Bronchial epithelial cell (primary cell): Measurements from ENCODE around the gene E2F1. TPM values are rescaled to one million over a fixed set of nuclear protein-coding genes. Genes with fewer than 3 reads are reported as not detected.

Experiments
- DNase-seq: peaks from one replicate; pipeline ENCODE4 v3.0.0-alpha.2; 2010; ENCODE audit warnings: low read depth
- FAIRE-seq: peaks from 2 replicates; lab custom pipeline; 2011; peaks lifted over from hg19 to GRCh38; lab: Jason Lieb, UNC
- H3K27me3 ChIP-seq: 2 replicates; pipeline ENCODE4 v1.5.1; 2011; ENCODE audit warnings: low read length; ENCODE audit not compliant: control insufficient read depth, insufficient read depth
- H3K36me3 ChIP-seq: 2 replicates; pipeline ENCODE4 v1.5.1; 2011; ENCODE audit warnings: low read length; ENCODE audit not compliant: control insufficient read depth, insufficient read depth
- H3K4me3 ChIP-seq: 2 replicates; pipeline ENCODE4 v1.5.1; 2011; ENCODE audit warnings: mild to moderate bottlenecking, low read depth, low read length, control low read depth
- total RNA-seq: library from RNA; depleted of rRNA; stranded (reverse); fragments of >200 nt; gene quantifications from 2 replicates; pipeline ENCODE4 v1.2.1, GENCODE V29; 2014
- TF ChIP-seq, protein P1 (sequence below): IDR thresholded peaks from 2 replicates; pipeline ENCODE4 v1.5.1; 2011; ENCODE audit warnings: mild to moderate bottlenecking, moderate library complexity, low read length, control low read depth, inconsistent platforms; ENCODE audit not compliant: insufficient read depth, severe bottlenecking

The E2F1 gene
- total RNA-seq, 1 donor from 2014 or later, result 0.26 TPM

DNA sequence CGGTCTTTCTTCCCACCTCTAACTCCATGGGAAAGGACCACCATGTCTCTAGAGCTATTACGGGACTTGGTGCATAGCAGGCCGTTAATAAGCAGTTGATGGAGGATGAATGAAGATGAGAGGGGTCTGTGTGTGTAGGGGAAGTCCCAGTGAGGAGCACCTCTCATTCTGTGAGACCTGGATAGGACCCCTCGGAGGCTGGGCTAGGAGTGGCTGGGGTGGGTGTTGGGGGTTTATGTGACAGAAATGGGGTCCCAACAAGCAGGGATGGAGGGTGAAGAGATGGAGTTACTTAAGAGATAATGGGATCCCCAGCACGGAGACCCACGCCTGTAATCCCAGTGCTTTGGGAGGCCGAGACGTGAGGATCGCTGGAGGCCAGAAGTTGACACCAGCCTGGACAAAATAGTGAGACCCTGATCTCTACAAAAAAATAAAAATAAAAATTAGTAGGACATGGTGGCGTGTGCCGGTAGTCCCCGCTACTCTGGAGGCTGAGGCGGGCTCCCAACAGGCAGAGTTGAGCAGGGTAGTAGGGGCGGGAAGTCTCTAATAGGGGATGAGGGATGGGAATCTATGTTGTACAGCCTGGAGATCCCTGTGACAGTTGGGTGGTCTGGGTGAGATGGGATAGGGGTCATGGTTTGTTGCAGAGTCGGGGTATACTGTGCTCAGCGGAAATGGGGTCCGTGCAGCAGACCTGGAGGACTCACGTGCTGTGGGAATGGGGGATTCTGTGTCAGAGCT is 44.9 kb upstream of the E2F1 start:
- TF ChIP-seq, protein P1, sequence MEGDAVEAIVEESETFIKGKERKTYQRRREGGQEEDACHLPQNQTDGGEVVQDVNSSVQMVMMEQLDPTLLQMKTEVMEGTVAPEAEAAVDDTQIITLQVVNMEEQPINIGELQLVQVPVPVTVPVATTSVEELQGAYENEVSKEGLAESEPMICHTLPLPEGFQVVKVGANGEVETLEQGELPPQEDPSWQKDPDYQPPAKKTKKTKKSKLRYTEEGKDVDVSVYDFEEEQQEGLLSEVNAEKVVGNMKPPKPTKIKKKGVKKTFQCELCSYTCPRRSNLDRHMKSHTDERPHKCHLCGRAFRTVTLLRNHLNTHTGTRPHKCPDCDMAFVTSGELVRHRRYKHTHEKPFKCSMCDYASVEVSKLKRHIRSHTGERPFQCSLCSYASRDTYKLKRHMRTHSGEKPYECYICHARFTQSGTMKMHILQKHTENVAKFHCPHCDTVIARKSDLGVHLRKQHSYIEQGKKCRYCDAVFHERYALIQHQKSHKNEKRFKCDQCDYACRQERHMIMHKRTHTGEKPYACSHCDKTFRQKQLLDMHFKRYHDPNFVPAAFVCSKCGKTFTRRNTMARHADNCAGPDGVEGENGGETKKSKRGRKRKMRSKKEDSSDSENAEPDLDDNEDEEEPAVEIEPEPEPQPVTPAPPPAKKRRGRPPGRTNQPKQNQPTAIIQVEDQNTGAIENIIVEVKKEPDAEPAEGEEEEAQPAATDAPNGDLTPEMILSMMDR, result no peak
- Histone ChIP-seq H3K36me3 (no peaks in the 10 kb centered on the region), H3K4me3 (peak overlapping the region; percentile 44), H3K27me3 (no peaks in the 10 kb centered on the region)
- DNase-seq (no peak), FAIRE-seq (no peak)

DNA sequence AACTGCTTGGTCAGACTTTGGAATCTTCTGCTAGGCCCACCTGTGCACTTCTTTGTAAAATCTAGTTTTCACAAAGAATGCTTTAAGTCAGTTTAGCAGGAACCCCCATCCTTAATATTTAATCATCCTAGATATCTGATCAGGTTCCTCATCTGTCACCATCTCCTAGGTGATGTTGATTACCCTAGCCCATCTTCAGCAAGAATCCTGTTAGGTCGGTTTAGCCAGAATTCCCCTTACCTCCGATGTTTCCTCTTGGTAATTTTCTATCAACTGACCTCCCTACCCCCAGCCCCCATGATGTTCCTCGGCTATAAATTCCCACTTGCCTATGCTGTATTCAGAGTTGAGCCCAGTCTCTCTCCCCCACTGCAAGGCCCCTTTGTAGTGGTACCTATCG is 42.9 kb upstream of the E2F1 start:
- DNase-seq, result no peak
- Histone ChIP-seq H3K36me3 (no peaks in the 10 kb centered on the region), H3K27me3 (no peaks in the 10 kb centered on the region), H3K4me3 (no peak overlapping the region)
- FAIRE-seq, result no peak
- TF ChIP-seq, protein P1, result no peak

DNA sequence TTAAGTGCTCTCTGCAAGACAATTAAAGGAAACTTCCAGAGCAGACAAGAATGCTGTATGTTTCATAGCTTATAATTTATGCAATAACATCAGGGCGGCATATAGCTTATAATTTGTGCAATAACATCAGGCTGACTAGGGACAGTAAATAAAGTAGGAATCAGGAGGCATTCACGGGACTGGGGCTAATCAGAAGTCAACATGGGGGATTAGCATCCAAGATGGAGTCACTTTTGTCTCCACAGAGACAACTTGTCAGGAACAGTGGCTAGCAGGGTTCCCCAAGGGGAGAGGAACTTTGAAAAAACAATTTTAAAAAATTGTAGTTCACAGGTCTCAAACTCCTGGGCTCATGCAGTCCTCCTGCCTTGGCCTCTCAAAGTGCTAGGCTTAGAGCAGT is 42.3 kb upstream of the E2F1 start:
- no peak for FAIRE-seq

DNA sequence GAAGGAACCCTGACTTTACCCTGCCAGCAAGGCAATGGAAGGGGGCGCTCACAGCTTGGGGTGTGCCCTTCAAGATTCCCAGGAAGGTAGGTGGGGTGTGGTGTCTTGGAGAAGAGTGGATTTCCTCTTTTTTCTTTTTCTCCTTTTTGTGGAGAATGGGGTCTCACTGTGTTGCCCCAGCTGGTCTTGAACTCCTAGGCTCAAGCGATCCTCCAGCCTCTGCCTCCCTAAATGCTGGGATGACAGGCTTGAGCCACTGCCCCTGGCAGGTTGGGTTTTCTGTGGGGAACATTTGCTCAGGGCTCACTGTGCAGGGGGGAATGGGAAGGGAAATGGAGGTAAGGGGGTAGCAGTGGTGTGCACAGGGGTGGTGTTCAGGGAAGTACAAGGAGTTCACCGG is 41.6 kb upstream of the E2F1 start:
- Histone ChIP-seq H3K36me3 (no peaks in the 10 kb centered on the region), H3K4me3 (no peak overlapping the region), H3K27me3 (no peaks in the 10 kb centered on the region)
- DNase-seq (no peak), FAIRE-seq (no peak)
- TF ChIP-seq, protein P1, result no peak

More for the DNA sequence above, 42.3 kb upstream of the E2F1 start:
- no peak overlapping the region for H3K4me3 ChIP-seq
- no peaks in the 10 kb centered on the region for H3K27me3 ChIP-seq
- H3K36me3 ChIP-seq, result no peaks in the 10 kb centered on the region
- TF ChIP-seq, protein P1, result no peak
- no peak for DNase-seq

DNA sequence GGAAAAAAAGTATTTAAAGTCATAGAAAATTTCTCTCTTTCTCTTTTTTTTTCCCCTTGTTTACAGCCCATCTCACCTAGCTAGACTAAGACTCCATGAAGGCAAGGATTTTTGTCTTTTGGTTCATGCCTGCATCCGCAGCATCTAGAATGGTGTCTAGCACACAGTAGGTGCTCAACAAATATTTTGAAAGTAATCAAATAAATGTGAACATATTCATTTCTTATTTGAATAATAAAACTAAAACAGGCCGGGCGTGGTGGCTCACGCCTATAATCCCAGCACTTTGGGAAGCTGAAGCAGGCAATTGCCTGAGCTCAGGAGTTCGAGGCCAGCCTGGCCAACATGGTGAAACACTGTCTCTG is 40.9 kb upstream of the E2F1 start:
- Histone ChIP-seq H3K27me3 (no peaks in the 10 kb centered on the region), H3K36me3 (no peaks in the 10 kb centered on the region), H3K4me3 (no peak overlapping the region)
- TF ChIP-seq, protein P1, result no peak
- DNase-seq, result no peak
- FAIRE-seq, result no peak

DNA sequence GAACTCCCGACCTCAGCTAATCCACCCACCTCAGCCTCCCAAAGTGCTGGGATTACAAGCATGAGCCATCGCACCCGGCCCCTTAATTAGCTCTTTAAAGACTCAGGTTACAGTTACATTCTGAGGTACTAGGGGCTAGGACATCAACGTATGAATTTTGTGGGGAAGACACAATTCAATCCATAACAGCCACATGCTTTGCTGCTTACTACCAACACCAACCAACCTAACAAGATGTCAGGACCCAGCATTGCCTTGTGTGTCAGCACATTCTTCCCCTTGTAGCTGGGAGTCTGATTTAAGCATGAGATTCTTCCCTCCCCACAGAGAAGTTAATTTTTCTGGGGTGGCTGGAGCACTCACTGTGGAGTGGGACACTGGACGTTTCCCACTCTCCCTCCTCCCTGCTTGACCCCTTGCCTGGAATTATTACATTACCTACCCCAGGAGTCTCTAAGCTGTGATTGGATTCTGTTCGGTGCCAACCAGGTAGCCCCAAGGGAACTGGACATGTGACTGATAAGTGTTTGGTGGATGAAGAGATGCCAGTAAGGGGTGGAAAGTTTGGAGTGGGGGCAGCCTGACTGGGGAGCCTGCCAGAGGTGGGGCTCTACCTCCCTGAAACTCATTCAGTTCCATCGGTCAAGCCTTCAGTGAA is 39.6 kb upstream of the E2F1 start:
- Histone ChIP-seq H3K4me3 (no peak overlapping the region), H3K27me3 (no peaks in the 10 kb centered on the region), H3K36me3 (no peaks in the 10 kb centered on the region)
- DNase-seq (no peak), FAIRE-seq (no peak)
- TF ChIP-seq, protein P1, result no peak
